BE2C (cell line): ENCODE results near the gene ISLR2.
A peak's percentile ranks its signal among the peaks of the same experiment; 100 is the strongest.

Experiments
- DNase-seq: peaks from one replicate; pipeline ENCODE4 v3.0.0-alpha.2; 2020
- H3K27me3 ChIP-seq: fragments of 250-450 bp; sonication (Bioruptor Pico); 2 replicates; pipeline ENCODE4 v1.5.1; 2020; ENCODE audit warnings: mild to moderate bottlenecking
- H3K36me3 ChIP-seq: fragments of 250-450 bp; sonication (Bioruptor Pico); 2 replicates; pipeline ENCODE4 v1.5.1; 2020; ENCODE audit warnings: mild to moderate bottlenecking
- H3K4me1 ChIP-seq: fragments of 250-450 bp; sonication (Bioruptor Pico); 2 replicates; pipeline ENCODE4 v1.5.1; 2020
- H3K4me3 ChIP-seq: 2 replicates; pipeline ENCODE4 v1.5.1; 2011; ENCODE audit warnings: low read depth, low read length
- H3K9me3 ChIP-seq: fragments of 250-450 bp; sonication (Bioruptor Pico); 2 replicates; pipeline ENCODE4 v1.5.1; 2020
- CTCF ChIP-seq: IDR thresholded peaks from 2 replicates; pipeline ENCODE4 v1.5.1; 2012; ENCODE audit warnings: mild to moderate bottlenecking, low read depth, low read length

The ISLR2 gene

GRCh38 chr15:74133694-74134386 is 3.5 kb downstream of the ISLR2 start:
- no peak for TF ChIP-seq CTCF
- Histone ChIP-seq H3K4me1 (peaks cover 20% of the 10 kb centered on the region), H3K36me3 (no peaks in the 10 kb centered on the region), H3K4me3 (no peak overlapping the region), H3K9me3 (no peaks in the 10 kb centered on the region), H3K27me3 (no peaks in the 10 kb centered on the region)
- no peak for DNase-seq

GRCh38 chr15:74134387-74135027 is 4.1 kb downstream of the ISLR2 start:
- H3K4me1 ChIP-seq, result peaks cover 27% of the 10 kb centered on the region
- H3K27me3 ChIP-seq, result no peaks in the 10 kb centered on the region

GRCh38 chr15:74135041-74135565 is 4.7 kb downstream of the ISLR2 start:
- H3K4me1 ChIP-seq, result peaks cover 33% of the 10 kb centered on the region
- TF ChIP-seq CTCF, result no peak
- no peaks in the 10 kb centered on the region for H3K27me3 ChIP-seq
- no peaks in the 10 kb centered on the region for H3K9me3 ChIP-seq
- no peak for DNase-seq
- no peak overlapping the region for H3K4me3 ChIP-seq
- no peaks in the 10 kb centered on the region for H3K36me3 ChIP-seq

More at GRCh38 chr15:74134387-74135027, 4.1 kb downstream of the ISLR2 start:
- Histone ChIP-seq H3K36me3 (no peaks in the 10 kb centered on the region), H3K9me3 (no peaks in the 10 kb centered on the region), H3K4me3 (no peak overlapping the region)
- no peak for DNase-seq
- no peak for TF ChIP-seq CTCF

- peak overlapping the region; percentile 59 for H3K4me3 ChIP-seq
- peaks cover 43% of the 10 kb centered on the region for H3K4me1 ChIP-seq
- no peaks in the 10 kb centered on the region for H3K27me3 ChIP-seq
- no peak for DNase-seq
- no peaks in the 10 kb centered on the region for H3K9me3 ChIP-seq
- no peak for TF ChIP-seq CTCF
- no peaks in the 10 kb centered on the region for H3K36me3 ChIP-seq
These were observed 6.1 kb downstream of the ISLR2 start for GRCh38 chr15:74136540-74136813.

- no peak for TF ChIP-seq CTCF
These were observed 6.6 kb downstream of the ISLR2 start for GRCh38 chr15:74136814-74137536.

GRCh38 chr15:74137537-74137894 is 7.1 kb downstream of the ISLR2 start:
- Histone ChIP-seq H3K4me1 (peaks cover 44% of the 10 kb centered on the region), H3K9me3 (no peaks in the 10 kb centered on the region), H3K4me3 (no peak overlapping the region), H3K27me3 (no peaks in the 10 kb centered on the region), H3K36me3 (no peaks in the 10 kb centered on the region)
- DNase-seq, result no peak
- TF ChIP-seq CTCF, result no peak

More at GRCh38 chr15:74136814-74137536, 6.6 kb downstream of the ISLR2 start:
- Histone ChIP-seq H3K9me3 (no peaks in the 10 kb centered on the region), H3K4me1 (peaks cover 44% of the 10 kb centered on the region), H3K36me3 (no peaks in the 10 kb centered on the region), H3K27me3 (no peaks in the 10 kb centered on the region), H3K4me3 (peak overlapping the region; percentile 59)
- DNase-seq, result no peak
